H1 (cell line): ENCODE data around the gene ADAMTS17. TPM values are rescaled to one million over a fixed set of nuclear protein-coding genes. Genes with fewer than 3 reads are reported as not detected.

ENCODE experiments used
- ATF3 ChIP-seq: IDR thresholded peaks from 2 replicates; pipeline ENCODE4 v1.6.1; 2011; ENCODE audit warnings: low read depth, mild to moderate bottlenecking, low read length; ENCODE audit not compliant: insufficient read depth
- POLR2A ChIP-seq, 2 experiments: IDR thresholded peaks; 1 replicate in 1 of 2; 2 replicates in 1 of 2; pipeline ENCODE4 v1.6.1; 2011; ENCODE audit warnings: low read depth in 2 of 2, low read length in 2 of 2, mild to moderate bottlenecking in 2 of 2; ENCODE audit errors: control extremely low read depth in 1 of 2
- RNF2 ChIP-seq: fragments of 200-900, 300-1000 bp; sonication (generic); IDR thresholded peaks from 2 replicates; pipeline ENCODE4 v1.7.1; 2016; ENCODE audit warnings: borderline replicate concordance, low read depth, mild to moderate bottlenecking, antibody characterized with exemption, low read length; ENCODE audit not compliant: poor library complexity, severe bottlenecking; ENCODE audit errors: missing control alignments
- SAP30 ChIP-seq: fragments of 300-600 bp; sonication (generic); IDR thresholded peaks from 2 replicates; pipeline ENCODE4 v1.7.1; 2012; ENCODE audit warnings: low read length, moderate library complexity, mild to moderate bottlenecking, inconsistent platforms; ENCODE audit not compliant: insufficient read depth, insufficient replicate concordance
- polyA plus RNA-seq, 7 experiments: library from polyadenylated mRNA; depleted of rRNA in 3 of 7; stranded (reverse) in 5 of 7; unstranded in 2 of 7; fragments of >200 nt in 5 of 7; fragments of 200-250 nt in 2 of 7; gene quantifications; 1 replicate in 5 of 7; 2 replicates in 1 of 7; 4 replicates in 1 of 7; pipeline versions ENCODE4 v1.2.1 to v1.2.3, GENCODE V29; 2011 to 2013; ENCODE audit warnings: missing spikeins in 2 of 7, mixed read lengths in 2 of 7
- total RNA-seq: library from RNA; stranded (reverse); fragmentation: NEBNext Ultra II Directional; extraction: Animal tissue kit (Norgen Biotek cat#: 25700); gene quantifications from 2 replicates; pipeline ENCODE4 v1.2.1, GENCODE V29; 2021

The ADAMTS17 gene
- total and polyA plus RNA-seq, 2 of the 8 experiments (the other 6 are each of a cell fraction or from before 2014, with no cell fraction given), result 0.51 to 1.7 TPM

- TF ChIP-seq RNF2 (no peak), ATF3 (no peak), POLR2A (IDR thresholded peaks at IDR 0.05; ENCODE audit: control extremely low read depth in 1 of 2, low read depth in 2 of 2, low read length in 2 of 2) (no peak), SAP30 (no peak)
These were observed 307.6 kb downstream of the ADAMTS17 start (continued) for GRCh38 chr15:100034191-100034590.
